Measurements from ENCODE around the gene THADA.

Gene THADA

DNA sequence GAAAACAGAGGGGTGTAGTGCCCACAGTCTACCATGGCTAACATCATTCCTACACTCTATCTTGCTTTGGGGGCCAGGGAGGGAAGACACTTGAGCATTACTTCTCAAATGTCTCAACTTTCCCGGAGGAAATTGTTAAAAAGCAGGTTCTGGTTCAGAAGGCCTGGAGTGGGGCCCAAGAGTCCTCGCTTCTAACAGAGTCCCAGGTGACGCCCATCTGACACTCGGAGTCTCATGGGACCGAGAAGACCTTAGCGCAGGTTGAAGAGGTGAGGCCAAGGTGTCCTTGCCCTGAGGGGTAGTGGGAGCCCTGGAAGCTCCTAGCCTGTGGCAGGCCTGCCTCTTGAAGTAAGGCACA is 409.5 kb downstream of the THADA start:
- DNase-seq (ENCODE audit: low read depth) = no peak

GRCh38 chr2:43185146-43185545 is 410.7 kb downstream of the THADA start:
- DNase-seq (ENCODE audit: low read depth) = no peak

DNA sequence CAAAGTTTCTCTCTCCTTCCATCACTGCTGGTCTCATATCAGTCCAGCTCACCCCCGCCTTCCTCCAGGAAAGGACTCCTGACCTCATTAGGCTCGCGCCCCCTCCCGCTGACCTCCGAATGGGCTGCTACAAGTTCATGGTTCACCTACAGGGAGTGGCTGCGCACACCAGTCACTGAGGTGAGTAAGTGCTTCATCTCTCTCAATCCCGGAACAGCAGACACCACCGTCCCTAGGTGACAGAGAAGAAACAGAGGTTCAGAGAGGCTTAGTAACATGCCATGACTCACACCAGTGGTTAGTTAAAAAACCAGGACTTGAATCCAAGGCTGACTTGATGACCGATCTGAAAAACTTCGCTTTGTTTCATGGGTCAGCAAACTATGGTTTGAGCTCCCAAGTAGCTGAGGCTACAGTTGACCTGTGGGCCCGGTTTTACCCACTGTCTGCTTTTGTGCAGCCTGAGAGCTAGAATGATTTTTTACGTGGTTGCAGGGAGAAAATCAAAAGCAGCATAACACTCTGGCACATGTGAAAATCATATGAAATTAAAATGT is 411.4 kb downstream of the THADA start:
- DNase-seq (ENCODE audit: low read depth) = peak; percentile 47

- no peak for DNase-seq (ENCODE audit: low read depth)
Measured at GRCh38 chr2:43183743-43184142, 412.1 kb downstream of the THADA start.

DNA sequence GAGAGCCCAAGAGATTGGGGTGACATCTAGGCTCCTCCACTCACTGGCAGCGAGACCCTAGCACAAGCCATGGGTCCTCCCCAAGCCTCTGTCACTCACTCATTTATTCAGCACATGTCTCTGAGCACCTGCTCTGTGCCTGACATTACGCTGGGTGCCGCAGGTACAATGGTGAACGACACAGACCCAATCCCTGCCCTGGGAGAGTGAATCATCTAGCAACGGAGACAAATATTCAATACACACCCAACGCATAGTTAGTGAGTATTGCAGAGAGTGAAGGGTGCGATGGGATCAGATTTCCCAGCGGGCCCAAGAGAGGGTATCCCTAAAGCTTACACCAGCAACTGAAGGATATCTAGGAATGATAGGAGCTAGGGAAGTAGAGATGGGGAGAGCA is 414.9 kb downstream of the THADA start:
- no peak for DNase-seq (ENCODE audit: low read depth)
